GM12864 (cell line): ENCODE results near the gene AIMP2.
"Not testable (repeated sequence)": the region's sequence is repeated elsewhere in the genome, so short reads cannot be mapped to it uniquely, and the experiment has no call there.

Experiments
- DNase-seq: peaks from one replicate; pipeline ENCODE4 v3.0.0-alpha.2; 2011; ENCODE audit warnings: low read depth
- H3K4me3 ChIP-seq: 2 replicates; pipeline ENCODE4 v1.5.1; 2011; ENCODE audit warnings: mild to moderate bottlenecking, low read depth, low read length, control low read depth
- TF ChIP-seq, protein P1 (sequence below): IDR thresholded peaks from 2 replicates; pipeline ENCODE4 v1.5.1; 2011; ENCODE audit warnings: low read depth, mild to moderate bottlenecking, moderate library complexity, low read length, control low read depth, inconsistent platforms; ENCODE audit errors: missing control alignments

AIMP2 gene

DNA sequence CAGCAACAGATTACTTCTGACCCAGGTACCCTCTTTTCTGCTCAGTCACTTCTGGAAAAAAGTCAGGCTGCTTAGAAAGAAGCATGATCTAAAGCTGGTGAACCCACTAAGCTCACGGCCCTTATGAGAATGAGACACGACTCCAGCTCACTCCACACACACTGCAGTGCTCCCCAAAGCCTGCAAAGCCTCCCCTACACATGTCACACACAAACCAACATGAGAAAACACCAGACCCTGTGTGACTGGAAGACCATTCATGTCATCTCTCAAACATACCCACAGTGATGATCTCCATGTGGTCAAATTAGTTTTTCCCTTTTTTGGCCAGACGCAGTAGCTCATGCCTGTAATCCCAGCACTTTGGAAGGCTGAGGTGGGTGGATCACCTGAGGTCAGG lies 22.5 kb downstream of the AIMP2 start:
- H3K4me3 ChIP-seq: no peak overlapping the region
- DNase-seq: no peak
- TF ChIP-seq, protein P1, sequence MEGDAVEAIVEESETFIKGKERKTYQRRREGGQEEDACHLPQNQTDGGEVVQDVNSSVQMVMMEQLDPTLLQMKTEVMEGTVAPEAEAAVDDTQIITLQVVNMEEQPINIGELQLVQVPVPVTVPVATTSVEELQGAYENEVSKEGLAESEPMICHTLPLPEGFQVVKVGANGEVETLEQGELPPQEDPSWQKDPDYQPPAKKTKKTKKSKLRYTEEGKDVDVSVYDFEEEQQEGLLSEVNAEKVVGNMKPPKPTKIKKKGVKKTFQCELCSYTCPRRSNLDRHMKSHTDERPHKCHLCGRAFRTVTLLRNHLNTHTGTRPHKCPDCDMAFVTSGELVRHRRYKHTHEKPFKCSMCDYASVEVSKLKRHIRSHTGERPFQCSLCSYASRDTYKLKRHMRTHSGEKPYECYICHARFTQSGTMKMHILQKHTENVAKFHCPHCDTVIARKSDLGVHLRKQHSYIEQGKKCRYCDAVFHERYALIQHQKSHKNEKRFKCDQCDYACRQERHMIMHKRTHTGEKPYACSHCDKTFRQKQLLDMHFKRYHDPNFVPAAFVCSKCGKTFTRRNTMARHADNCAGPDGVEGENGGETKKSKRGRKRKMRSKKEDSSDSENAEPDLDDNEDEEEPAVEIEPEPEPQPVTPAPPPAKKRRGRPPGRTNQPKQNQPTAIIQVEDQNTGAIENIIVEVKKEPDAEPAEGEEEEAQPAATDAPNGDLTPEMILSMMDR: no peak

DNA sequence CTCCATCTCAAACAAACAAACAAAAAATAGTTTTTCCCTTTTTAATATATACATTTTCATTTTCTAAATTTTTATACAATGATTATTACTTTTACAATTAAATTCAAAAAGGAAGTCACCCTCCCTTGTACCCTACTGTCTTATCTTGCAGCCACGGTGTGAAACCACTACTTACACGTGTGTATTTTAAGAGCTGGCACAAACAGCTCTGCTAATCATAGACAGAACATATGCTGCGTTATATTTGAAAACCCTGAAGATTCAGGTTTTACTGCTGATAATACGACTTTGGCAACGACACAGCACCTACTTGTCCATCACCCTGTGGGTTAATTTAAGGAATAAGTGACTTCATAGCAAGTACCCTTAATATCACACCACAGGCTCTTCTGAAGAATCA lies 23.1 kb downstream of the AIMP2 start:
- no peak overlapping the region for H3K4me3 ChIP-seq
- TF ChIP-seq, protein P1: no peak
- DNase-seq: no peak

DNA sequence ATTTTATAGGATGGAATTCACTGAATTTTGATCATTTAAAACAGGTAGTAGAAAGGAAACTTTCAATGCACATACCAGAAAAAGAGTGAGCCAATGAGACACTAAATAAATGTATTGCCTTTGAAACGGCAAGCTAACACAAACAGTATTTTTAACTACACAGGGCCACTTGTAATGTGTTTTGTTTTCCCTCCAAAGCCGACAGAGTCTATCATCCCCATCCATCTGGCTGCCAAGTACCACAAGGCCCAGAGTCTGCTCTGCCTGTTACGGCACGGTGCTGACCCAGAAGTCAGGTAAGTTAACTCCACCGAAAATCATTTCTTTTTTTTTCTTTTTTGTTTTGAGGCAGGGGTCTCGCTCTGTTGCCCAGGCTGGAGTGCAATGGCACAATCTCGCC lies 23.6 kb downstream of the AIMP2 start:
- no peak overlapping the region for H3K4me3 ChIP-seq
- TF ChIP-seq, protein P1: no peak
- DNase-seq: no peak

DNA sequence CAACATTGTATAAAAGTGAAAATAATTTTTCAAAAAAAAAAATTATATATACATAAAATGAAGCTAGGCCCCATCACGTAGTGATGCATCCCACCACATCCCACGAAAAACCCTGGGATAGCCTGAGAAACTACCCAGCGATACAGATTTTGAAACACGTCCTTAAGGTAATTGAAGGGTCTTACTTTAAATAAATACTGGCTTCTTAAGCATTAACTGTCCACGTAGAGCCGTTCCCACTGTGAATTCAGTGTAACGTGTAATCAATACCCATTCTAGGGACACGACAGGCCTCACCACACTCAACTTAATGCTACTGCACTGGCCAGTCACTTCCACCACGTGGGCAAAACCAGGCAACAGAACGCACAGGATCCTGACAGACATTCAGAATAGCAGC lies 26.1 kb downstream of the AIMP2 start:
- TF ChIP-seq, protein P1: no peak
- DNase-seq: no peak
- no peak overlapping the region for H3K4me3 ChIP-seq

DNA sequence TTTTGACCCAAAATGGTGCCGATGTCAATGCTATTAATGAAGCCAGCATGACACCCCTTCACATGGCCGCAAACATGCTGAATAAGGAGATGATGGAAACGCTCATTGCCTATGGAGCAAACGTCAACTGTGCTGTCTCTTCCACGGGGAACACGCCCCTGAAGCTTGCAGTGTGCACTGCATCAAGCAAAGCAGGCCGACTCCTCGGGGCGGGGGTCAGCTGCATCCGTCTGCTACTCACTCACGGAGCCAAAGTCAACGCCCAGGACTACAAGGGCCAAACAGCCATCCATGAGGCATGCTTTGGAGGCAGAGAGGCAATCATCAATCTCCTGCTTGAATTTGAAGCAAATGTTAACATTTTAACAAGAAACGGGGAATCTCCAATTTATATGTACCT lies 26.6 kb downstream of the AIMP2 start:
- TF ChIP-seq, protein P1: no peak
- DNase-seq: no peak
- no peak overlapping the region for H3K4me3 ChIP-seq

- no peak overlapping the region for H3K4me3 ChIP-seq
- DNase-seq: no peak
- TF ChIP-seq, protein P1: no peak
Measured at GRCh38 chr7:6049780-6050179, 40.7 kb downstream of the AIMP2 start.

GRCh38 chr7:6051185-6051584 lies 42.1 kb downstream of the AIMP2 start:
- not testable (repeated sequence) for DNase-seq, H3K4me3 ChIP-seq

GRCh38 chr7:6056616-6057015 lies 47.5 kb downstream of the AIMP2 start:
- no peak for DNase-seq
- TF ChIP-seq, protein P1: no peak
- H3K4me3 ChIP-seq: peak overlapping the region; percentile 21; the same call in 1 of the 2 replicates
